GM21515 (cell line): ENCODE results near the gene TACR2.

Experiments used
- ATAC-seq: cut with Tn5 transposase; IDR thresholded peaks from one replicate; pipeline ENCODE4 v1.9.1; 2021; ENCODE audit not compliant: unreplicated experiment

The TACR2 gene

DNA sequence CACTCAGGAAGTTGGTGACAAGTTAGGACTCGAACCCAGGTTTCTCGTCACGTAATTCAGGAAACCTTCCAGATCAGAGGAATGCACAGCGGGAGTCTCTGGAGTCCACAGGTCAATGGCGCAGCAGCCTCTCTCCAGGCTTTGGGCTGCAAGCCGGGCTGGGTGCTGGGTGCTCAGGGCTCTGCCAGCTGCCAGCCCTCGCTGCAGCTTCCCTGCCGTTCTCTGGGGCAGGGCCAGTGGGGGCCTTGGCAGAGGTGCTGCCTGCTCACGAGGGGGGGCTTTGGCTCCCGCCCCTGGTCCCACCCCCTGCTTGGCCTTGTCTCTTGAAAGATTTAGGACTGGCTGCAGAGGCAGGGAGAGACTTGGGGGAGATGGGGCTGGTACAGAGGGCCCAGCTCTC is at the start of gene TACR2:
TACR2 (minus strand) TSS at position 224 of the 400 bp plus-strand sequence. CDS start 595 bp downstream, outside the sequence.
- no peak for ATAC-seq

DNA sequence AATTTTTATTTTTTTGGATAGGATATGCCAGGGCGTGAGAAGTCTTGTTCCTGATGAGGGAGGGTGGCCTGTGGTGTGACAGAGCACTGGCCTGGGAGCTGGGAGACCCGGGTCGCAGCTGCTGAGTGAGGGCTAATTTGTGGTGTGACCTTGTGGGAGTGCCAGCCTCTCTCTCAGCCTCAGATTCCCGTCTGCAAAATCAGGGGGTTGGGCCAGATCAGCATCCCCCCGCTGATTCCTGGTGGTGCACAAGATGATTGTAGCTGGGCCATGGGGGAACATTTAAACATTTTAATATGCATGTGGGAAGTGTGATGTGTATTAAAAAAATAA is 49.4 kb upstream of the TACR2 start:
- no peak for ATAC-seq

DNA sequence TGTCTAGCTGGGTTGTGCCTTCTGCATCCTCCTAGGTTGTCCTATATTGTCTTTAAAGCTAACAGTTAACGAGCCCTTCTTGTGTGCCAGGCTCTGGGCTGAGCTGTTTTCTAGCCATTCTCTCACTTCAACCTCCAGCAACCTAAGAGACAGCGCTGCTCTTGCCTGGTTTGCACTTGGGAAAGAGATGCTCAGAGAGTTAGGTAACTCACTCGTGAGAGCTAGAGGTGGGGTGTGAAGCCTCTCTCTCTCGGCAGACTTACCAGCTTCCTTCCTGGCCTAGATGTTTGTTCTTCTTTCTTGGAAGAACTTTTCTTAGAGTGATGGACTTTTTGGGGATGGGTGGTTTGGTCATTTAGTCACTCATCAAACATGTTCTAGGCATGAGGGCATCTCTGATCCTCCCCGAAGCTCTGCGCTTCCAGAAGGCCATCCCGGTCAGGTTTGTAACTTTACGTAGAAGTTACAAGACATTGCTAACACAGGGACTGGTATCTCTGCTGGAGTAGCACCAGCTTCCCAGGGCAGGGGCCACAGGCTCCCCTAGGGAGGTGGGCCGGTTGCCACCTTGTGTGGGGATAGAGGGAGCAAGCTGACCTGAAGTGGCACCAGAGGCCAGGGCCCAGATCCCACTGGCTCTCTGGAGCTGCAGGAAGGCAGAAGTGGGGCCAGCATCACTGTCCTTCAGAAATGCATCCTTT is 48.9 kb upstream of the TACR2 start:
- ATAC-seq, result no peak

GRCh38 chr10:69464801-69465401 is 48.2 kb upstream of the TACR2 start:
- no peak for ATAC-seq

GRCh38 chr10:69464401-69464800 is 47.7 kb upstream of the TACR2 start:
- ATAC-seq, result no peak

DNA sequence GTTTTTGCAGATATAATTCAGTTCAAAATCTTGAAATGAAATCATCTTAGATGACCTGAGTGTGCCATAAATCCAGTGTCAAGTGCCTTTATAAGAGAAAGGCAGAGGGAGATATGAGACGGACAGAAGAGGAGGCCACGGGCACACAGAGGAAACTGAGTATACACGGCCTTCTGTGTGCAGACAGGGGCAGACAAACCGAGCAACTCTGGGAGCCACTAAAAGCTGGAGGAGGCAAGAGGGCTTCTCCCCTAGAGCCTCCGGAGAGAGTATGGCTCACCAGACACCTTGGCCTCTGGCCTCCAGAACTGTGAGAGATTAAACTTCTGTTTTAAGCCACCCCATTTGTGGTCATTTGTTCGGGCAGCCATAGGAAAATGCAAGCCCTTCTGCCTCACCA is 47.2 kb upstream of the TACR2 start:
- ATAC-seq, result no peak

- ATAC-seq, result no peak
These were observed 44.7 kb upstream of the TACR2 start for GRCh38 chr10:69461243-69462025.

DNA sequence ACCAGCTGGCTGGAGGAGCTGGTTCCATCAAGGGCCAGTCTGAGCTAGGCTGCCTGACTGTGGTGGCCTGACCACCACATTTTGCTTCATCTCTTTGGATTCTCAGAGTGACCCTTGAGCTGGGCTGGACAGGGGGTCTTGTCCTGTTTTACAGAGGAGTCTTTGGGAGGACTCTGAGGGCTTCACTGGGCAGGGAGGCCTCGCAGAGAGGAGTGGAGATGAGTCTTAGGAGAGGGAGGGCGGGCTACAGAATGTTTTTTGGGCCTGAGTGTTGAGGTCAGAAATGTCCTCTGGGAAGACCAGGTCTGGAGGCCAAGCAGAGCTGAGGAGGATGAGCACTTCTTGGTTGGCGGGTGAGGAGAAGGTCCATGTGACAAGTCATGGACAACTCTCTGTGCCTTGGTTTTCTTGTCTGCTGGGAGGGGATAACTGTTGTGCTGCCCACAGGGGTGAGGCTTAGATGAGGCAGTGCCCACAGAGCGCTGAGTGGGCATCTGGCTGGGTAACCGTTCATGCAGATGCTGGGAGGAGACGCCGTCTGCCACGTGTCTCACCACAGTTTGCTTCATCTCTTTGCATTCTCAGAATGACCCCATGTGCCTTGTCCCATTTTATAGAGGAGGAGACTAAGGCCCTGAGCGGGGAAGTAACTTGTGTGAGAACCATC is 44.0 kb upstream of the TACR2 start:
- ATAC-seq, result no peak

DNA sequence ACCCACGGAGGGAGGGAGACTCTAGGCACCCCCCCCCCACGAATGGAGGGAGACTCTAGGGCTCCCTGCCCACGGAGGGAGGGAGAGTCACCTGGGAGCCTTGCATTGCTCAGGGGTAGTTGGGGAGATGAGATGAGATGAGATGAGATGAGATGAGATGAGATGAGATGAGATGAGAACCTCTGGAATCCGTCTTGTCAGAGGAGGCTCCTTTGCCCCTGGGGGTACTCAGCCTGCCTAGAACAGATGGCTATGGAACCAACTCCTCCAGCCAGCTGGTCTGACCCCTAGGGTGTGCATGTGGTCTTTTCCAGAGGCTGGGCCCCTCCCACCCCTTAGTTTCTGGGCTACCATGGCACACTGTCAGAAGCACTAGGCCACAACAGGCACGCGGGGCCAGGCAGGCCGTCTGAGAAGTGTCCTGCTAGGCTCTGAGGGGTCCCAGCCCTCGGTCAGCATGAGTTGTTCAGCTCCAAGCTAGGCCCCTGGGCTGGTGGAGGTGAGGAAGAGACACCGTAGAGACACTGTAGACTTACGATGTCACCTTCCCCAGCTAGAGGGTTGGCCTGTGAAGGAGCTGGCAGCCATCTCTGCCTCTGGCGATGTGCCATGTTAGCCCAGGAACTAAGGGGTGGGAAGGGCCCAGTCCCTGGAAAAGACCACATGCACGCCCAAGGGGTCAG is 43.3 kb upstream of the TACR2 start:
- ATAC-seq, result no peak

DNA sequence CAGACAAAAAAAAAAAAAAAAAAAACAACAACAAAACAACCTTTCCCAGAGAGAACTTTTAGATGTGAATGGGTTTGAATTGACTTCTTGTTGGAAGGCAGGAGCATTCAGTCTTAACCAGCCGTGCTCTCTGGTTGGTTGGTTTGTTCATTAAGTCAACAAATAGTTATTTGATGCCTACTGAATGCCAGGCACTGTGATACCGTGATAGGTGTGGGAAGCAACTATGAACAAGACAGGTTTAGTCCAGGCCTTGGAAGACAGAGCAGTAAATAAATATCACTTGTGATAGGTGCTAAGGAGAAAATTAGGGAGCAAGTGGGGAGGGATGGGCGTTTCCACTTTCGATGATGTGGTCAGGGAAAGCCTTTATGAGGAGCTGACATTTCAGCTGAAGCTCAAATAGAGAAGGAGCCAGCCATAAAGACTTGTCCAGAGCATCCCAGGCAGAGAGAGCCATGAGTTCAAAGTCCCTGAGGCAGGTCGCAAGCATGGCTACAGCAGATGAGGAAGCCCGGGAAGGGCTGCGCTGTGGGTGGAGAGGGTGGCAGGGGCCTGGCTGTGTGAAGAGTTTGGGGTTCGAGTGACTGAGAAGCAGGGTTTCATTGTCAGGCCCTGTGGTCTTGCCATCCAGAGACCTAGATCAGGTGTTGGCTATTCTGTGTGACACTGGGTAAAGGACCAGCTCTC is 42.5 kb upstream of the TACR2 start:
- no peak for ATAC-seq

GRCh38 chr10:69458430-69459100 is 41.8 kb upstream of the TACR2 start:
- no peak for ATAC-seq

DNA sequence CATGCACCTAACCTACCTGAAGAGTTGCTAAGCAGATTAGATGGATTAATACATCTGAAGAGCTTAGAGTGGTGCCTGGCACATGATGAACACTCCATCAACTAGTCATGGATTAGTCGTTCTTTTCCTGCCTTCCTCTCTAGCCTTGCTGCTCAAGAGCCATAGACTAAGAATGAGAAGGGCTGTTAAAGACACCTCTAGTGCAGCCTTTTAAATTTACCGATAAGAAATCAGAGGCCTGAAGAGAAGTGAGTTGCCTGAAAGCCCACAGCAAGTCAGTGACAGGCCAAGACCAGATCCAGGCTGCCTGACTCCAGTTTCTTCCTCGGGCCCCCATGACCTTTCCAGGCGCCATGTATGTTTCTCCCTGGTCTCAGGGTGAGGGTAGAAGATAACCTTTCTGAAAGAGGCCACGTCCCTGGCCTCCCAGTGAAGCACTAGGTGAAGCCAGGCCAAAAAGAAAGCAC is 41.1 kb upstream of the TACR2 start:
- no peak for ATAC-seq

DNA sequence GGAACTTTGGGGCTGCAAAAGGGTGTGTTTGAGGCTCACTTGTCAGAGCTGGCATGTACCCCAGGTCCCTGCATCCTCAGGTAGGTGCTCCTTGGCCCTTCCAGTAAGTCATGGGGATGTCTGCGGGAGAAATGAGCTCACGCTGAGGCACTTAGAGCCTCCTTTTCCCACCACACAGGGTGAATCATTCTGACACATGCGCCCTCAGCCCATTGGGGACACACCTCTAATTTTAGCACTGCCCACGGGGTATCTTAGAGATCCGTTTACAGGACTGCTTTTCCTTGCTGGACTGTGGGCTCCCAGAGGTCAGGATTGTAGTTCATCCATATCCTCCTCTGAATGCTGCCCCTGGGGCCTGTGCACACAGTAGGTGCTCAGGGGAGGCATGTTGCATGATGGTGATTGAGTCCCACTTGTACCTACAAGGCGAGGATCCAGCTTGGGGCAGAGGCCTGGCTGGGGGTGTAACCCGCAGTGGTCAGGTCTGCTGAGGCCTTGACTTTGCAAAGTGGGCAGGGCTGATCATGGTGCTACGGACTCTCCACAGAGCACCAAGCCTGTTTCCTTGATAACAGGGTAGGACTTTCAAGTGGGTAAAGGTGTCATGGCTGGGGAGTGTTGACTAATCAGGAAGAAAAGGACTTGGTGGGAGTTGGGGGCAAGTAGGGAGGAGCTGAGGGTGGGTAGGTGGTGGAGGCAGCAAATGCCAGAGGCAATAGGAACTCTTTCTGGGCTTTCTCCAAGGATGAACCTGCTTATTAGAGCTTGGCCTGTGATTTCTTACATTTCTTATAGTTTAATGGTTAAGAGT is 40.4 kb upstream of the TACR2 start:
- no peak for ATAC-seq

DNA sequence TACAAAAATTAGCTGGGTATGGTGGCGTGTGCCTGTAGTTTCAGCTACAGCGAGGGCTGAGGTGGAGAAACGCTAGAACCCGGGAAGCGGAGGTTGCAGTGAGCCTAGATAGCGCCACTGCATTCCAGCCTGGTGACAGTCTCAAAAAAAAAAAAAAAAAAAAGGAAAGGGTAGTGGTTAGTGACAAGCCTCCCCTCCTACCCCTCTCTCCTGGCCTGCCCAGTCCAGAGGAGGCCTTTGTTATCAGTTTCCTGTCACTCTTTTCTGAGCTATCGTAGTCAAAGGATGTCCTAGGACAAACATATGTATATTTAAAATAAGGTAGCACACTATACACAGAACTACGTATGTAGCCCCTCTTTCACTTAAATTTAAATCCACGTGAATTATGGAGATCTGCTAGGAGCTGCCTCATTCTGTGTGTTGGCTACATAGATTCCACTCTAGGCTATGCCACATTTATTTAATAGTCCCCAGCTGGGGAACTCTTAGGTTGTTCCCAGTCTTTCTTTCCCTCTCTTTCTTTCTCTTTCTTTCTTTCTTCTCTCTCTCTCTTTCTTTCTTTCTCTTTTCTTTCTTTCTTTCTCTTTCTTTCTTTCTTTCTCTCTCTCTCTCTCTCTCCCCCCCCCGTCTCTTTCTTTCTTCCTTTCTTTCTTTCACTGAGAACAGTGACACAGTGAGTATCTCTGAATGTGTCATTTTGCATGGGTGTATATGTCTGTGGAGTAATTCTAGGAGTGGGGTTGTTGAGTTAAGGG is 38.5 kb upstream of the TACR2 start:
- no peak for ATAC-seq

GRCh38 chr10:69453795-69454194 is 37.1 kb upstream of the TACR2 start:
- ATAC-seq, result no peak

- no peak for ATAC-seq
These were observed 36.1 kb upstream of the TACR2 start for GRCh38 chr10:69452676-69453415.

DNA sequence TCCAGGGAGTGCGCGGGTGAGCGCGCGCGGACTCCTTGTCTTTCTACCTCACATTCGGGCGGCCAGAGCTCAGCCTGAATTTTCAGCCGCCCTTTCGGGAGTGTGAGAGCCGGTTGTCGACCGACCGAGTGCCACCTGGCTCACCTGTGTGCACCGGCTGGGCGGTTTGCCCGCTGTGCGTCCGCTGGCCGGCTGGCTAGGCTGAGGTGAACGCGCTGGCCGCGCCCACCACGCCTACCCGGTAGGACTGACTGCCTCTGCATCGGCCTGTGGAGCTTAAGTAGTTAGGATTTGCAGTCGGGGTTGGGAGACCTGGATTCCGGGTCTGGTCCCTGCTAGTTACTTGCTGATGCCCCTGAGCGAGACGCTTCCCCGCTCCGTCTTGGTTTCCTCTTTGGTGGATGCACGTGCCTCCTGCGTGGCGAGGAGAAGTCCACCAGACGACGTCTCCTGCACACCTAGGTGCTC is 35.1 kb upstream of the TACR2 start:
- peak; percentile 10 for ATAC-seq
